ENCODE measurements around the gene ANGEL1.

Gene ANGEL1

GRCh38 chr14:76761136-76761959 is 51.3 kb downstream of the ANGEL1 start, which contains the start of gene VASH1:
TSS of gene VASH1 (plus strand) at chr14:76761468. CDS start at chr14:76762822, 1,354 bp downstream.
- H3K27me3 Mint-ChIP-seq (ENCODE audit: low read depth, poor library complexity), result peaks cover 24% of the 10 kb centered on the region
- H3K27ac Mint-ChIP-seq, result no peak within 1 kb of the TSS
- H3K4me3 Mint-ChIP-seq, result peak within 1 kb of the TSS; percentile 91
- peaks cover 37% of the 10 kb centered on the region for H3K4me1 Mint-ChIP-seq
- TF ChIP-seq, protein P1, sequence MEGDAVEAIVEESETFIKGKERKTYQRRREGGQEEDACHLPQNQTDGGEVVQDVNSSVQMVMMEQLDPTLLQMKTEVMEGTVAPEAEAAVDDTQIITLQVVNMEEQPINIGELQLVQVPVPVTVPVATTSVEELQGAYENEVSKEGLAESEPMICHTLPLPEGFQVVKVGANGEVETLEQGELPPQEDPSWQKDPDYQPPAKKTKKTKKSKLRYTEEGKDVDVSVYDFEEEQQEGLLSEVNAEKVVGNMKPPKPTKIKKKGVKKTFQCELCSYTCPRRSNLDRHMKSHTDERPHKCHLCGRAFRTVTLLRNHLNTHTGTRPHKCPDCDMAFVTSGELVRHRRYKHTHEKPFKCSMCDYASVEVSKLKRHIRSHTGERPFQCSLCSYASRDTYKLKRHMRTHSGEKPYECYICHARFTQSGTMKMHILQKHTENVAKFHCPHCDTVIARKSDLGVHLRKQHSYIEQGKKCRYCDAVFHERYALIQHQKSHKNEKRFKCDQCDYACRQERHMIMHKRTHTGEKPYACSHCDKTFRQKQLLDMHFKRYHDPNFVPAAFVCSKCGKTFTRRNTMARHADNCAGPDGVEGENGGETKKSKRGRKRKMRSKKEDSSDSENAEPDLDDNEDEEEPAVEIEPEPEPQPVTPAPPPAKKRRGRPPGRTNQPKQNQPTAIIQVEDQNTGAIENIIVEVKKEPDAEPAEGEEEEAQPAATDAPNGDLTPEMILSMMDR (IDR thresholded peaks at IDR 0.05), result no peak
- peaks cover 5% of the 10 kb centered on the region for H3K36me3 Mint-ChIP-seq (ENCODE audit: low read depth)
- DNase-seq, result peak; percentile 77
- no peaks in the 10 kb centered on the region for H3K9me3 Mint-ChIP-seq

GRCh38 chr14:76760331-76761135 is 52.1 kb downstream of the ANGEL1 start:
- Mint-ChIP-seq H3K27ac (no peak overlapping the region), H3K36me3 (ENCODE audit: low read depth) (peaks cover 5% of the 10 kb centered on the region), H3K27me3 (ENCODE audit: low read depth, poor library complexity) (peaks cover 31% of the 10 kb centered on the region), H3K9me3 (no peaks in the 10 kb centered on the region), H3K4me3 (peak overlapping the region; percentile 84), H3K4me1 (peaks cover 45% of the 10 kb centered on the region)
- DNase-seq, result no peak
- TF ChIP-seq, protein P1 (IDR thresholded peaks at IDR 0.05), result no peak

DNA sequence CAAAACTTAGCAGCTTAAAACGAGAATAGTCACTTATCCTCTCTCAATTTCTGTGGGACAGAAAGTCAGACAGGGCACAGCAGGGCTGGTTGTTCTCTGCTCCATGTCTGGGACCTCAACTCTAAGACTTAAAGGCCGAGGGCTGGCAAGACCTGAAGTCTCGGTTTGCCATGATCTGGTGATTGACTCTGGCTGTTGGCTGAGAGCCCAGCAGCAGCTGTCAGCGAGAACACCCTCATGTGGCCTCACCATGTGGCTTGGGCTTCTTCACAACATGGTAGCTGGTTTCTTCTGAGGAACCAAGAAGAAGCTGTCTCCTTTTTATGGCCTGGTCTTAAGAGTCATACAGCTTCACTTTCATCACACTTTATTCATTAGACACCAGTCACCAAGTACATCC is 53.1 kb downstream of the ANGEL1 start:
- Mint-ChIP-seq H3K36me3 (ENCODE audit: low read depth) (no peaks in the 10 kb centered on the region), H3K4me3 (no peak overlapping the region), H3K27ac (no peak overlapping the region), H3K9me3 (no peaks in the 10 kb centered on the region), H3K4me1 (peaks cover 42% of the 10 kb centered on the region), H3K27me3 (ENCODE audit: low read depth, poor library complexity) (peaks cover 32% of the 10 kb centered on the region)
- no peak for DNase-seq
- TF ChIP-seq, protein P1 (IDR thresholded peaks at IDR 0.05), result no peak

- Mint-ChIP-seq H3K9me3 (peaks cover 6% of the 10 kb centered on the region), H3K27me3 (ENCODE audit: low read depth, poor library complexity) (peaks cover 32% of the 10 kb centered on the region), H3K27ac (peak overlapping the region; percentile 88), H3K36me3 (ENCODE audit: low read depth) (no peaks in the 10 kb centered on the region), H3K4me3 (no peak overlapping the region), H3K4me1 (peaks cover 19% of the 10 kb centered on the region)
- TF ChIP-seq, protein P1 (IDR thresholded peaks at IDR 0.05), result no peak
- no peak for DNase-seq
Measured at GRCh38 chr14:76756371-76756750, 56.3 kb downstream of the ANGEL1 start.

DNA sequence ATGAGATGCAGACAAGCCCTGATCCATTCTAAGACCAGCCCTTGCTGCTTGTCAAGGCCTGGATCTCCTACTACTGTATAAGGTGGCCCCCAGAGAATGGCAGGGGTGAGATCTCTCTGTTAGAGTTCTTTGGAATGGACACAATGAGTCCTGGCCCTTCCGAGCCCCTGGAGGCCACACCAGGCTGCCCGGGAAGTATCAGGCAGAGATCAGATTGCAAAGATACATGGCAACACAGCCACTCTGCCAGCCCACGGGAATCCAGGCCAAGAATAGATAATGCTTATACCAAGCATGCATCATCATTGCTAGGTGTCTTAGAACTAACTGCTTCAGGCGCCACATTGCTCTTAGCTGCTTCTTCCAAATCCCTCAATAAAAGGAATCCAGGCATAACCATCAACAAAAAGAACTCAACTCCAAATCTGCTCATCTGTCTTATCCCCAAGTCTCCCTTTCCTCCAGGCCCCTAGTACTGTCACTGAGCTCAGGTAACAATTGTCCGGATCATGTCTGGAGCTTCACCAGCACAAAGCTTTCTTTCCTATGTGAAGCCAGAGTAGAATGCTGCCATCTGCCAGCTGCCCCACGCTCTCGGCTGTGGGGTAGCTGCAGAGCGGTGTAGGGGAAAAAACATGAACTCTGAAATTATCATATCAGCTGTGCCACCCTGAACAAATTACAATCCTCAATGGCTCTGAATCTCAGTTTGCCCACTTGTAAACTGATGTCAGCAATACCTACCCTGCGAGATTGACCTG is 56.9 kb downstream of the ANGEL1 start:
- TF ChIP-seq, protein P1 (IDR thresholded peaks at IDR 0.05), result no peak
- no peak for DNase-seq
- Mint-ChIP-seq H3K4me1 (peaks cover 15% of the 10 kb centered on the region), H3K27me3 (ENCODE audit: low read depth, poor library complexity) (peaks cover 30% of the 10 kb centered on the region), H3K27ac (peak overlapping the region; percentile 88), H3K36me3 (ENCODE audit: low read depth) (no peaks in the 10 kb centered on the region), H3K9me3 (peaks cover 9% of the 10 kb centered on the region), H3K4me3 (no peak overlapping the region)
